SU-DHL-6 (cell line): Measurements from ENCODE around the gene RANBP3.

Experiments
- H2AFZ ChIP-seq: fragments of 200-600 bp; sonication (generic); 2 replicates; pipeline ENCODE4 v1.6.1; 2014; ENCODE audit warnings: low read depth, mild to moderate bottlenecking, moderate library complexity, mixed read lengths, antibody characterized with exemption, low read length; ENCODE audit not compliant: severe bottlenecking
- H3F3A ChIP-seq: fragments of 200-600 bp; shearing (Covaris generic); 2 replicates; pipeline ENCODE4 v1.6.0; 2016; ENCODE audit warnings: antibody characterized with exemption, mild to moderate bottlenecking; ENCODE audit not compliant: insufficient read depth
- H3K27ac ChIP-seq: fragments of 200-600 bp; sonication (generic); 2 replicates; pipeline ENCODE4 v1.5.1; 2016; ENCODE audit warnings: low read depth, mild to moderate bottlenecking, low read length, moderate library complexity, mixed read lengths
- H3K27me3 ChIP-seq: fragments of 200-600 bp; sonication (generic), shearing (Covaris generic); 2 replicates; pipeline ENCODE4 v1.6.0; 2014; ENCODE audit warnings: mild to moderate bottlenecking, low read length
- H3K36me3 ChIP-seq: fragments of 200-600 bp; sonication (generic); 2 replicates; pipeline ENCODE4 v1.6.1; 2014; ENCODE audit warnings: mild to moderate bottlenecking, low read length, mixed read lengths
- H3K4me2 ChIP-seq: fragments of 300-600, 200-600 bp; shearing (Covaris generic), sonication (generic); 2 replicates; pipeline ENCODE4 v1.6.0; 2014; ENCODE audit warnings: low read length, low read depth, mild to moderate bottlenecking; ENCODE audit not compliant: poor library complexity, severe bottlenecking
- H3K4me3 ChIP-seq: fragments of 200-600 bp; sonication (generic); 2 replicates; pipeline ENCODE4 v1.5.1; 2014; ENCODE audit warnings: antibody characterized with exemption, low read length, mild to moderate bottlenecking, mixed read lengths; ENCODE audit not compliant: insufficient read depth, poor library complexity, severe bottlenecking
- H3K79me2 ChIP-seq: fragments of 200-600 bp; sonication (generic); 2 replicates; pipeline ENCODE4 v1.6.1; 2014; ENCODE audit warnings: mild to moderate bottlenecking, low read length, moderate library complexity; ENCODE audit not compliant: insufficient read depth
- H3K9ac ChIP-seq: fragments of 200-600 bp; sonication (generic); 2 replicates; pipeline ENCODE4 v1.7.0; 2014; ENCODE audit warnings: mild to moderate bottlenecking, low read length
- H3K9me2 ChIP-seq: fragments of 200-600 bp; sonication (generic); replicated peaks from 2 replicates; pipeline ENCODE4 v1.6.1; 2014; ENCODE audit warnings: low read length; ENCODE audit not compliant: insufficient read depth
- H3K9me3 ChIP-seq: fragments of 200-600 bp; sonication (generic); 2 replicates; pipeline ENCODE4 v1.6.1; 2014; ENCODE audit warnings: low read length, mixed read lengths; ENCODE audit not compliant: insufficient read depth
- H4K20me1 ChIP-seq: fragments of 200-600 bp; sonication (generic); 2 replicates; pipeline ENCODE4 v1.6.1; 2014; ENCODE audit warnings: low read depth, mild to moderate bottlenecking, antibody characterized with exemption, low read length, moderate library complexity, mixed read lengths
- EZH2phosphoT487 ChIP-seq: fragments of 200-600 bp; sonication (generic), shearing (Covaris generic); conservative IDR thresholded peaks from 2 replicates; pipeline ENCODE4 v1.6.1; 2018; ENCODE audit warnings: mild to moderate bottlenecking, antibody characterized with exemption, low read length, moderate library complexity, mixed read lengths
- TF ChIP-seq, protein P1 (sequence below): fragments of 200-600 bp; sonication (generic); IDR thresholded peaks from one replicate; pipeline ENCODE4 v1.5.1; 2017; ENCODE audit warnings: antibody characterized with exemption, mild to moderate bottlenecking, low read length, moderate library complexity; ENCODE audit not compliant: insufficient read depth, poor library complexity, severe bottlenecking

The RANBP3 gene

DNA sequence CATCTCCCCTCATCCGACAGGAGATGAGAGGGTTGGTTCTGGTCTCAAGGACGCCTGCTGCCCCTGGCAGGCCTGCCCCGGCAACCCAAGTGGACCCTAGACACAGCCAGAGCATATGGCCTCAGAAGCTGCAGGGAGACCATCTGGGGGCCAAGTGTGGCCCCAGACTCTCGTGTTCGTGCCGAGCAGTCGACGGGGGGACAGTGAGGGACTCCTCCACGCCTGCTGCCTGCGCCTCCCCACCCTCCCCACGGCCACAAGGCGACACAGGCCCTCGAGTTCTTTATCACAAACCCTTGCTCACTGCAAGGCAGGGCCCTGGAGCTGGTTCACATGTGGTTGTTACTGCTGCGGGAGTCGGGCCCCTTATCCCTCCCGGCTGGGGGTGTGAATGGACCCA is 54.6 kb downstream of the RANBP3 start:
- H2AFZ ChIP-seq = no peak overlapping the region
- H3K4me2 ChIP-seq = no peak overlapping the region
- H3F3A ChIP-seq = no peaks in the 10 kb centered on the region
- no peaks in the 10 kb centered on the region for H3K9me3 ChIP-seq
- no peak overlapping the region for H3K9ac ChIP-seq
- no peak overlapping the region for H3K27ac ChIP-seq
- 0 out of 2 replicates have a peak, but pooled peaks cover 5% of the 10 kb centered on the region for H3K36me3 ChIP-seq
- H3K9me2 ChIP-seq = no peaks in the 10 kb centered on the region
- no peaks in the 10 kb centered on the region for H3K27me3 ChIP-seq
- H3K4me3 ChIP-seq = no peak overlapping the region
- H3K79me2 ChIP-seq = no peaks in the 10 kb centered on the region
- no peaks in the 10 kb centered on the region for H4K20me1 ChIP-seq
- TF ChIP-seq, protein P1, sequence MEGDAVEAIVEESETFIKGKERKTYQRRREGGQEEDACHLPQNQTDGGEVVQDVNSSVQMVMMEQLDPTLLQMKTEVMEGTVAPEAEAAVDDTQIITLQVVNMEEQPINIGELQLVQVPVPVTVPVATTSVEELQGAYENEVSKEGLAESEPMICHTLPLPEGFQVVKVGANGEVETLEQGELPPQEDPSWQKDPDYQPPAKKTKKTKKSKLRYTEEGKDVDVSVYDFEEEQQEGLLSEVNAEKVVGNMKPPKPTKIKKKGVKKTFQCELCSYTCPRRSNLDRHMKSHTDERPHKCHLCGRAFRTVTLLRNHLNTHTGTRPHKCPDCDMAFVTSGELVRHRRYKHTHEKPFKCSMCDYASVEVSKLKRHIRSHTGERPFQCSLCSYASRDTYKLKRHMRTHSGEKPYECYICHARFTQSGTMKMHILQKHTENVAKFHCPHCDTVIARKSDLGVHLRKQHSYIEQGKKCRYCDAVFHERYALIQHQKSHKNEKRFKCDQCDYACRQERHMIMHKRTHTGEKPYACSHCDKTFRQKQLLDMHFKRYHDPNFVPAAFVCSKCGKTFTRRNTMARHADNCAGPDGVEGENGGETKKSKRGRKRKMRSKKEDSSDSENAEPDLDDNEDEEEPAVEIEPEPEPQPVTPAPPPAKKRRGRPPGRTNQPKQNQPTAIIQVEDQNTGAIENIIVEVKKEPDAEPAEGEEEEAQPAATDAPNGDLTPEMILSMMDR = no peak
- TF ChIP-seq EZH2phosphoT487 = no peak

DNA sequence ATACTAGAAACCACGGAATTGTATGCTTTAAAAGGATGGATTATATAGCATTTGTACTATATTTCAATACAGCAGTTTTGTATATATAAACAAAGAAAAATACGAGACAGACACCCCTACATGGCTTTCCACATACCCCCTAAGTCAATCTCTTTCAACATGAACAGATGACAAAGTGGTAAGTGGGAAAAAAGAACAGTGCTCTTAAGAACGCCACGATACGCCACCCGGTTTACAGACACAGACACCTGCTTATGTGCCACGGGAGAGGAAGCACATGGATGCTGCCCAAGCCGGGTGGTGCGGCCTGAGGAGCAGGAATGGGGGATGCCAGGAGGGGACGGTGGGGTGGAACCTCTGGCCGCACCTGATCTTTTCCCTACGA is 55.8 kb downstream of the RANBP3 start:
- no peak overlapping the region for H3K9ac ChIP-seq
- H2AFZ ChIP-seq = no peak overlapping the region
- no peaks in the 10 kb centered on the region for H4K20me1 ChIP-seq
- H3K36me3 ChIP-seq = 0 out of 2 replicates have a peak, but pooled peaks cover 5% of the 10 kb centered on the region
- H3K9me2 ChIP-seq = no peaks in the 10 kb centered on the region
- H3K27me3 ChIP-seq = no peaks in the 10 kb centered on the region
- no peaks in the 10 kb centered on the region for H3K79me2 ChIP-seq
- H3K4me2 ChIP-seq = no peak overlapping the region
- TF ChIP-seq EZH2phosphoT487 = no peak
- TF ChIP-seq, protein P1 = no peak
- H3K27ac ChIP-seq = no peak overlapping the region
- H3F3A ChIP-seq = no peaks in the 10 kb centered on the region
- H3K9me3 ChIP-seq = no peaks in the 10 kb centered on the region
- H3K4me3 ChIP-seq = no peak overlapping the region

DNA sequence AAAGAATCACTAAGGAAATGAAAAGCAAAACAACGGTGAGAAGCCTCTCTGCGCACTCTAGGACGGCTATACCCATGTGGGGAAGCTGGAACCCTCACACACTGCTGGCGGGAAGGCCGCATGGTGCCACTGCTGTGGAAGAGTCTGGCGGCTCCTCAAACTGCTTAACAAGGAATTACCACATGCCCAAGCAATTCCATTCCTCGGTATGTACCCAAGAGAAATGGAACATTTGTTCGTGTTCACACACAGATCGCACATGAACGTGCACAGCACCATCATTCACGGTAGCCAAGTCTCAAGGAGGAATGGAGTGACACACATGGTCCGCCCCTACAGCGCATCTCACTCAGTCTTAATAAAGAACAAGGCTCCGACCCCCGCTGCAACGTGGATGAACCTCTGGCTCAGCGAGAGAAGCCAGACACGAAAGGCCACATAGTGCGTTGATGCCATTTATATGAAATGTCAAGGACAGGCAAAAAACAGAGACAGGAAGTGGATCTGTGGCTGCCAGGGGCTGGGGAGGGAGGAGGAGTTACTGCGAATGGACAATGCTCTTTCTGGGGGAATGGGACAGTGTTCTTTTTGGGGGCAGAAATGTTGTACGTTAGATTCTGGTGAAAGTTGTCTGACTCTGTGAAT is 56.3 kb downstream of the RANBP3 start:
- Histone ChIP-seq H3K9ac (no peak overlapping the region), H4K20me1 (no peaks in the 10 kb centered on the region), H3K36me3 (0 out of 2 replicates have a peak, but pooled peaks cover 5% of the 10 kb centered on the region), H3K27ac (no peak overlapping the region), H3K4me3 (no peak overlapping the region), H3K9me2 (no peaks in the 10 kb centered on the region), H3K79me2 (no peaks in the 10 kb centered on the region), H2AFZ (no peak overlapping the region), H3K27me3 (no peaks in the 10 kb centered on the region), H3K4me2 (no peak overlapping the region), H3F3A (no peaks in the 10 kb centered on the region), H3K9me3 (no peaks in the 10 kb centered on the region)
- no peak for TF ChIP-seq EZH2phosphoT487
- TF ChIP-seq, protein P1 = no peak
